Thyroid gland (tissue), 4 donors: ENCODE measurements around the gene ABHD18. TPM values are rescaled to one million over a fixed set of nuclear protein-coding genes. Genes with fewer than 3 reads are reported as not detected.
"Not testable (repeated sequence)": the region's sequence is repeated elsewhere in the genome, so short reads cannot be mapped to it uniquely, and the experiment has no call there.

Source experiments
- DNase-seq, 2 donors: peaks; one replicate each; pipeline ENCODE4 v3.0.0-alpha.2; 2019
- H3K27ac ChIP-seq, 3 donors: fragments of 200-600 bp; sonication (generic); 1 replicate in 2 of 3; 2 replicates in 1 of 3; pipeline ENCODE4 v1.5.1; 2016 to 2019; ENCODE audit warnings: mild to moderate bottlenecking in 1 of 3, moderate library complexity in 1 of 3
- H3K27me3 ChIP-seq: fragments of 200-600 bp; sonication (generic); one replicate; pipeline ENCODE4 v1.5.1; 2019
- H3K36me3 ChIP-seq, 2 donors: fragments of 200-600 bp; sonication (generic); one replicate each; pipeline ENCODE4 v1.5.1; 2016 to 2019
- H3K4me1 ChIP-seq, 2 donors: fragments of 200-600 bp; sonication (generic); one replicate each; pipeline ENCODE4 v1.5.1; 2017 to 2019
- H3K4me3 ChIP-seq, 3 donors: fragments of 200-600 bp; sonication (generic); replicated peaks in 1 of 3; 1 replicate in 2 of 3; 2 replicates in 1 of 3; pipeline ENCODE4 v1.5.1; 2016; ENCODE audit warnings: mild to moderate bottlenecking in 1 of 3
- H3K9me3 ChIP-seq: fragments of 200-600 bp; sonication (generic); one replicate; pipeline ENCODE4 v1.5.1; 2017
- CTCF ChIP-seq, 6 experiments: fragments of 200-600 bp in 3 of 6; fragments of 450-650 bp in 3 of 6; sonication (generic) in 3 of 6; IDR thresholded peaks; one replicate each; pipeline ENCODE4 v1.5.1; 2016 to 2019; ENCODE audit warnings: antibody characterized with exemption in 6 of 6, mild to moderate bottlenecking in 2 of 6, inconsistent platforms in 1 of 6, moderate library complexity in 1 of 6
- POLR2A ChIP-seq, 2 donors: fragments of 450-650 bp; IDR thresholded peaks; one replicate each; pipeline ENCODE4 v1.6.1; 2017; ENCODE audit warnings: antibody characterized with exemption in 2 of 2, mild to moderate bottlenecking in 2 of 2, moderate library complexity in 1 of 2
- WGBS, 2 donors: methylation state at CpG; one replicate each; pipeline ENCODE4 v1.1.5; 2017; 5-methylcytosine and 5-hydroxymethylcytosine counted together
- intact Hi-C: fragments of 100-400 bp; cut with DNase I; formaldehyde crosslinking; loops from one replicate; pipeline ENCODE4 v1.15.1; 2023
- total RNA-seq, 4 donors: library from RNA; depleted of rRNA; stranded (reverse); fragments of >200 nt; gene quantifications; one replicate each; pipeline ENCODE4 v1.2.3, GENCODE V29; 2016

The ABHD18 gene
- total RNA-seq, 4 donors from 2014 or later: 14.6 to 28.2 (median 18.5) TPM

GRCh38 chr4:128060121-128060698, 95.0 kb downstream of the ABHD18 start:
- 26 to 30% methylated on average over 21 of the region's 21 CpGs for WGBS, 2 donors
- intact Hi-C loops: no loop called here
- Histone ChIP-seq H3K4me1 (peaks cover 0 to 5% of the 10 kb centered on the region in 2 donors), H3K9me3 (no peaks in the 10 kb centered on the region), H3K4me3 (peak overlapping the region; percentile 53 to 87 (median 78)), H3K27me3 (no peaks in the 10 kb centered on the region), H3K36me3 (no peaks in the 10 kb centered on the region), H3K27ac (peak overlapping the region; percentile 94 to 99 (median 96))
- no peak for DNase-seq
- no peak for TF ChIP-seq CTCF (IDR thresholded peaks at IDR 0.05)
- no peak for TF ChIP-seq POLR2A (IDR thresholded peaks at IDR 0.05)

GRCh38 chr4:128060699-128061565, 95.7 kb downstream of the ABHD18 start, which contains the start of gene LARP1B:
TSS of gene LARP1B (plus strand) at chr4:128061312. CDS start at chr4:128074952, 13,640 bp downstream.
- Histone ChIP-seq H3K27me3 (no peaks in the 10 kb centered on the region), H3K9me3 (no peaks in the 10 kb centered on the region), H3K36me3 (no peaks in the 10 kb centered on the region), H3K4me3 (peak within 1 kb of the TSS; percentile 53 to 87 (median 78)), H3K27ac (peak within 1 kb of the TSS; percentile 94 to 99 (median 96)), H3K4me1 (peaks cover 0 to 5% of the 10 kb centered on the region in 2 donors)
- no peak for TF ChIP-seq CTCF (IDR thresholded peaks at IDR 0.05)
- peak; percentile 94 to 99 for TF ChIP-seq POLR2A (IDR thresholded peaks at IDR 0.05)
- 1 to 2% methylated on average over 18 to 21 of the region's 112 CpGs for WGBS, 2 donors
- intact Hi-C loops: no loop called here
- peak; percentile 97 to 98 for DNase-seq

GRCh38 chr4:128061566-128062536, 96.6 kb downstream of the ABHD18 start:
- peak; percentile 70 to 73 for DNase-seq
- intact Hi-C loops: no loop called here
- H3K27ac ChIP-seq: peak overlapping the region; percentile 94 to 99 (median 96)
- peak in 2 of 6 experiments; percentile 8 to 16 for TF ChIP-seq CTCF (IDR thresholded peaks at IDR 0.05)
- peak in 1 of 2 donors; percentile 71 for TF ChIP-seq POLR2A (IDR thresholded peaks at IDR 0.05)
- H3K4me3 ChIP-seq: peak overlapping the region; percentile 42 to 87 (median 78)
- H3K4me1 ChIP-seq: peaks cover 0 to 5% of the 10 kb centered on the region in 2 donors
- H3K9me3 ChIP-seq: no peaks in the 10 kb centered on the region
- no peaks in the 10 kb centered on the region for H3K36me3 ChIP-seq
- no peaks in the 10 kb centered on the region for H3K27me3 ChIP-seq
- 1 to 2% methylated on average over 12 to 24 of the region's 101 CpGs for whole genome bisulfite sequencing, 2 donors

GRCh38 chr4:128066453-128066820, 101.2 kb downstream of the ABHD18 start:
- intact Hi-C loops, DNase-seq, H3K9me3 ChIP-seq, H3K27me3 ChIP-seq, H3K27ac ChIP-seq, H3K4me1 ChIP-seq, H3K36me3 ChIP-seq, H3K4me3 ChIP-seq: not testable (repeated sequence)
- 98 to 99% methylated on average over 10 of the region's 10 CpGs for WGBS, 2 donors

GRCh38 chr4:128068918-128069317, 103.7 kb downstream of the ABHD18 start:
- H3K36me3 ChIP-seq: no peaks in the 10 kb centered on the region
- DNase-seq: no peak
- H3K4me1 ChIP-seq: no peaks in the 10 kb centered on the region
- H3K4me3 ChIP-seq: no peak overlapping the region
- no peaks in the 10 kb centered on the region for H3K27me3 ChIP-seq
- intact Hi-C loops: no loop called here
- WGBS, 2 donors: 78 to 90% methylated on average over 3 of the region's 3 CpGs
- no peak overlapping the region for H3K27ac ChIP-seq
- peak in 1 of 6 experiments; percentile 22 for TF ChIP-seq CTCF (IDR thresholded peaks at IDR 0.05)
- TF ChIP-seq POLR2A (IDR thresholded peaks at IDR 0.05): no peak
- no peaks in the 10 kb centered on the region for H3K9me3 ChIP-seq
